K562 (cell line): ENCODE data around the gene SF3B1. TPM values are rescaled to one million over a fixed set of nuclear protein-coding genes. Genes with fewer than 3 reads are reported as not detected.

Source experiments
- ATAC-seq: fragments of 200-7000 bp; cut with Tn5 transposase; 3 replicates; pipeline ENCODE4 v1.9.1; 2020; ENCODE audit warnings: moderate library complexity
- BruUV-seq: library from RNA; stranded (reverse); fragments of 400-500 nt; replicated peaks from 2 replicates; lab custom pipeline; 2021; lab: Mats Ljungman, UMichigan
- CTCF ChIA-PET: fragments of 300-600 bp; formaldehyde crosslinking; extraction: SDS; loops from one replicate; lab custom pipeline; 2021; ENCODE audit warnings: low intra/inter-chr PET ratio; lab: Yijun Ruan, JAX
- POLR2A ChIA-PET: fragments of 300-600, 350-650 bp; sonication (Branson Sonifier 250); formaldehyde crosslinking; extraction: SDS; loops from one replicate; lab custom pipeline; 2021; ENCODE audit warnings: antibody characterized with exemption, inconsistent platforms; lab: Yijun Ruan, JAX
- DNase-seq, 4 experiments: peaks; one replicate each; pipeline versions ENCODE4 v3.0.0 to v3.0.0-alpha.2; 2011 to 2018; ENCODE audit warnings: low spot score in 3 of 4, mixed read lengths in 3 of 4; ENCODE audit errors: extremely low read depth in 1 of 4
- FAIRE-seq: peaks from 2 replicates; lab custom pipeline; 2011; peaks lifted over from hg19 to GRCh38; lab: Jason Lieb, UNC
- H2AFZ ChIP-seq: 2 replicates; pipeline ENCODE4 v1.6.0; 2011; ENCODE audit warnings: low read depth, low read length, control low read depth, inconsistent platforms
- H3K27ac ChIP-seq: fragments of 200-600 bp; 3 replicates; pipeline ENCODE4 v1.8.0; 2011; ENCODE audit warnings: low read depth, mild to moderate bottlenecking, control low read depth, inconsistent platforms, low read length, moderate library complexity, mixed read lengths; ENCODE audit errors: extremely low read depth
- H3K27me3 ChIP-seq, 2 experiments: fragments of 300-600 bp in 1 of 2; 2 replicates in 1 of 2; 3 replicates in 1 of 2; pipeline versions ENCODE4 v1.6.0 to v1.8.0; 2011; ENCODE audit warnings: inconsistent platforms in 2 of 2, low read length in 2 of 2, mild to moderate bottlenecking in 1 of 2, mixed read lengths in 1 of 2, moderate library complexity in 1 of 2; ENCODE audit not compliant: control insufficient read depth in 2 of 2, insufficient read depth in 2 of 2
- H3K36me3 ChIP-seq: fragments of 300-600 bp; 3 replicates; pipeline ENCODE4 v1.8.0; 2011; ENCODE audit warnings: mild to moderate bottlenecking, low read length, inconsistent platforms; ENCODE audit not compliant: control insufficient read depth, insufficient read depth
- H3K4me1 ChIP-seq, 2 experiments: fragments of 200-600 bp in 1 of 2; replicated peaks in 1 of 2; 2 replicates in 1 of 2; 3 replicates in 1 of 2; pipeline versions ENCODE4 v1.5.1 to v1.8.0; 2011; ENCODE audit warnings: inconsistent platforms in 2 of 2, low read length in 2 of 2, mild to moderate bottlenecking in 1 of 2, mixed read lengths in 1 of 2, moderate library complexity in 1 of 2; ENCODE audit not compliant: control insufficient read depth in 2 of 2, insufficient read depth in 2 of 2
- H3K4me2 ChIP-seq: 2 replicates; pipeline ENCODE4 v1.6.1; 2011; ENCODE audit warnings: low read length, control low read depth, inconsistent platforms, mixed read lengths; ENCODE audit not compliant: insufficient read depth
- H3K4me3 ChIP-seq: fragments of 200-600 bp; sonication (generic), shearing (Covaris generic); 2 replicates; pipeline ENCODE4 v1.5.1; 2016; ENCODE audit warnings: control low read depth, inconsistent platforms
- H3K79me2 ChIP-seq: fragments of 200-600 bp; 3 replicates; pipeline ENCODE4 v1.8.0; 2011; ENCODE audit warnings: low read length, inconsistent platforms; ENCODE audit not compliant: control insufficient read depth, insufficient read depth
- H3K9ac ChIP-seq, 2 experiments: 2 replicates each; pipeline versions ENCODE4 v1.6.0 to v1.6.1; 2011; ENCODE audit warnings: low read depth in 2 of 2, low read length in 2 of 2, control low read depth in 1 of 2, inconsistent platforms in 1 of 2, mild to moderate bottlenecking in 1 of 2, mixed read lengths in 1 of 2; ENCODE audit not compliant: insufficient read depth in 1 of 2
- H3K9me1 ChIP-seq: one replicate; pipeline ENCODE4 v1.6.0; 2011; ENCODE audit warnings: inconsistent platforms, mild to moderate bottlenecking, low read length, moderate library complexity; ENCODE audit not compliant: control insufficient read depth, insufficient read depth
- H3K9me3 ChIP-seq: replicated peaks from 2 replicates; pipeline ENCODE4 v1.5.1; 2011; ENCODE audit warnings: low read depth, low read length, inconsistent platforms; ENCODE audit not compliant: control insufficient read depth, insufficient read depth
- H4K20me1 ChIP-seq: replicated peaks from 2 replicates; pipeline ENCODE4 v1.6.1; 2011; ENCODE audit warnings: low read length, inconsistent platforms, mixed read lengths; ENCODE audit not compliant: control insufficient read depth, insufficient read depth
- FOXK2 ChIP-seq, 2 experiments: fragments of 450-650 bp; IDR thresholded peaks in 1 of 2; conservative IDR thresholded peaks in 1 of 2; 2 replicates each; pipeline ENCODE4 v1.6.1; 2016; ENCODE audit warnings: low read depth in 2 of 2, mild to moderate bottlenecking in 1 of 2
- HNRNPK ChIP-seq: fragments of 200-400 bp; formaldehyde crosslinking; IDR thresholded peaks from one replicate; pipeline ENCODE4 v1.6.1; 2018; ENCODE audit warnings: mild to moderate bottlenecking, low read depth, low read length; ENCODE audit not compliant: poor library complexity, severe bottlenecking
- L3MBTL2 ChIP-seq: fragments of 450-650 bp; IDR thresholded peaks from 2 replicates; pipeline ENCODE4 v1.6.1; 2016; ENCODE audit warnings: mild to moderate bottlenecking, moderate library complexity
- NR3C1 ChIP-seq: sonication (generic); formaldehyde crosslinking; IDR thresholded peaks from 2 replicates; pipeline ENCODE4 v1.8.1; 2022; ENCODE audit warnings: missing genetic modification reagents
- WGBS: fragments of 100-300 bp; shearing (Covaris generic); methylation state at CpG from one replicate; pipeline ENCODE4 v1.1.6; 2016; ENCODE audit warnings: low coverage, mixed read lengths; ENCODE audit not compliant: insufficient coverage; ENCODE audit errors: missing lambda C conversion rate; 5-methylcytosine and 5-hydroxymethylcytosine counted together
- in situ Hi-C: fragments of 300-500 bp; cut with MboI; formaldehyde crosslinking; loops from 4 replicates; pipeline ENCODE4 v1.15.0; 2018; ENCODE audit warnings: inconsistent platforms, mixed read lengths
- intact Hi-C: fragments of 100-400 bp; cut with micrococcal nuclease; formaldehyde crosslinking; loops from 2 replicates; pipeline ENCODE4 v1.14.2; 2022
- polyA plus RNA-seq, 8 experiments: library from polyadenylated mRNA; depleted of rRNA in 4 of 8; stranded (reverse) in 5 of 8; unstranded in 3 of 8; fragments of >200 nt; fragmentation: Nextera tagmentation in 2 of 8; fragmentation: Illumina TruSeq in 1 of 8; extraction: Ambion mirVana in 2 of 8; extraction: Trizol in 1 of 8; gene quantifications; 2 replicates each; pipeline versions ENCODE4 v1.2.1 to v1.2.3, GENCODE V29; 2011 to 2014; ENCODE audit warnings: inconsistent platforms in 1 of 8, missing spikeins in 1 of 8
- total RNA-seq, 7 experiments: library from RNA; depleted of rRNA in 6 of 7; stranded (reverse); fragments of >200 nt in 6 of 7; fragmentation: Illumina TruSeq in 2 of 7; extraction: Trizol in 2 of 7; gene quantifications; 2 replicates each; pipeline versions ENCODE4 v1.2.1 to v1.2.3, GENCODE V29; 2011 to 2021; ENCODE audit warnings: low replicate concordance in 1 of 7

SF3B1 gene
- total and polyA plus RNA-seq, 9 of the 15 experiments (the other 6 are each of a cell fraction or from before 2014, with no cell fraction given): 96.2 to 377 (median 177) TPM

DNA sequence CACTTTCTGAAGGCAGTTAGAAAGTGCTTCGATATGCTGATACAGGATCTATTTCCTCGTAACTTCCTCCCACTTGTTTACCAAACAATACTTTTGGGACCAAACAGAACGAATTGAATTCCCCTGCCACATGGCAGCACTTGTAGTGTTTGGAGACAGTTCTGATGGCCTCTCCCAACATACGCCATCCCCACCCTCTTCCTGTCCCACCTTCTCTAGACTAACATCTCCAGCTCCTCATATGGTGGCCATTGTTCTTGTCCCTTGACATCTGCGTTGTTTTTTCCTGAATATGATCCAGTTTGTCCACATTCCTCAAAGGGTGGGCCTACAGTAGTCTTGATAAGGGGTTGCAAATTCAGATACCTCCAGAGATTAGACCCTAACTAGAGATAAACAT lies 70.8 kb downstream of the SF3B1 start:
- Histone ChIP-seq H3K9ac (no peak overlapping the region), H3K4me2 (no peak overlapping the region)
- intact Hi-C loops: no loop called here
- TF ChIP-seq NR3C1 (CRISPR knock-in tag): no peak
- TF ChIP-seq HNRNPK: no peak
- TF ChIP-seq, all 486 proteins: peak for 0
- H3K36me3 ChIP-seq: no peaks in the 10 kb centered on the region
- H3K27ac ChIP-seq: no peak overlapping the region
- no peak overlapping the region for H3K4me3 ChIP-seq
- 6% methylated on average over 5 of the region's 5 CpGs for WGBS
- no peaks in the 10 kb centered on the region for H4K20me1 ChIP-seq
- H3K9me1 ChIP-seq: no peaks in the 10 kb centered on the region
- FAIRE-seq (no peak), DNase-seq (no peak), ATAC-seq (no peak)
- H3K4me1 ChIP-seq: no peaks in the 10 kb centered on the region
- ChIA-PET POLR2A (no interaction called here), CTCF (no interaction called here)
- no TSS peak for BruUV-seq
- H3K27me3 ChIP-seq: peaks cover 0 to 9% of the 10 kb centered on the region in 2 experiments; a peak in 3 of 5 replicates
- in situ Hi-C loops: no loop called here
- H3K79me2 ChIP-seq: no peaks in the 10 kb centered on the region
- H3K9me3 ChIP-seq: no peaks in the 10 kb centered on the region
- 0 out of 2 replicates have a peak overlapping the region, but pooled peaks have one; percentile 16 for H2AFZ ChIP-seq

DNA sequence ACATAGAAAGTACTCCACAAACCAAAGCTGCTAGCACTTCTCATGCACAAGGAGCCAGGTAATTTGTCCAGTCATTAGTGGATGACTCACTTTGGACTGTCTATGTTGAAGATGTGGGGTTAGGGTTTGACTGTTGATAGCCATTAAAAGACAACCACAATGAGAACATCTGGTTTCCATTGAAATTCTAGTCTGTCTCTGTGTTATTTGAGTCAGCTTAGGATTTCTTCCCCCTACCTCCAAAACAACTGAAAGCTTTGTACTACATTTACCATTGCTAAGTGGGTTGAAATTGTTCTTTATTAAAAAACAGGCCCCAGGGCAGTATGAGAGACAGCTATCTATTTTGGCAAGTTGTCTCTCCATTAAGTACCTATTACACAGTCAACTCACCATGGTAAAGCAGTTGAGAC lies 74.1 kb downstream of the SF3B1 start:
- H2AFZ ChIP-seq: no peak overlapping the region
- ChIA-PET POLR2A (no interaction called here), CTCF (no interaction called here)
- ATAC-seq: no peak
- in situ Hi-C loops: no loop called here
- no peaks in the 10 kb centered on the region for H4K20me1 ChIP-seq
- H3K36me3 ChIP-seq: no peaks in the 10 kb centered on the region
- H3K9me3 ChIP-seq: no peaks in the 10 kb centered on the region
- no peaks in the 10 kb centered on the region for H3K4me1 ChIP-seq
- no peaks in the 10 kb centered on the region for H3K79me2 ChIP-seq
- TF ChIP-seq FOXK2 (conservative IDR thresholded peaks at IDR 0.05 in 1 of 2, IDR thresholded peaks at IDR 0.05 in 1 of 2; ENCODE audit: low read depth in 2 of 2) (no peak), L3MBTL2 (no peak)
- TF ChIP-seq, all 486 proteins: peak for 0
- H3K4me3 ChIP-seq: no peak overlapping the region
- no peak for FAIRE-seq
- no peak for DNase-seq
- H3K9ac ChIP-seq: no peak overlapping the region
- peaks cover 0 to 5% of the 10 kb centered on the region in 2 experiments; a peak in 2 of 5 replicates for H3K27me3 ChIP-seq
- no TSS peak for BruUV-seq
- intact Hi-C loops: no loop called here
- no peak overlapping the region for H3K27ac ChIP-seq
- no peak overlapping the region for H3K4me2 ChIP-seq
- no peaks in the 10 kb centered on the region for H3K9me1 ChIP-seq
